Stimulated activated CD4-positive, alpha-beta T cell treated with anti-CD3 and anti-CD28 coated beads, Interleukin-4, amount 100 ng/mL, for 4 hours (primary cell): ENCODE measurements around the gene SNRNP48.

ENCODE experiments used
- DNase-seq, 2 experiments: peaks; one replicate each; pipeline ENCODE4 v3.0.0-alpha.2; 2020

SNRNP48 gene

GRCh38 chr6:7647504-7647903 lies 57.5 kb downstream of the SNRNP48 start:
- no peak for DNase-seq

GRCh38 chr6:7649037-7649810 lies 59.2 kb downstream of the SNRNP48 start:
- DNase-seq = no peak

- DNase-seq = no peak
These were observed 60.9 kb downstream of the SNRNP48 start for GRCh38 chr6:7650878-7651277.

GRCh38 chr6:7652957-7653356 lies 63.0 kb downstream of the SNRNP48 start:
- no peak for DNase-seq

- no peak for DNase-seq
These were observed 66.4 kb downstream of the SNRNP48 start for GRCh38 chr6:7656355-7656754.

- no peak for DNase-seq
These were observed 68.5 kb downstream of the SNRNP48 start for GRCh38 chr6:7658543-7658942.

- no peak for DNase-seq
These were observed 71.4 kb downstream of the SNRNP48 start for GRCh38 chr6:7661364-7661763.
